Neutrophil (primary cell): Measurements from ENCODE around the gene FARP2.
"Not testable (repeated sequence)": the region's sequence is repeated elsewhere in the genome, so short reads cannot be mapped to it uniquely, and the experiment has no call there.

Experiments
- H3K27ac ChIP-seq: fragments of 200-600 bp; sonication (generic); 2 replicates; pipeline ENCODE4 v1.5.1; 2016; ENCODE audit warnings: mild to moderate bottlenecking, moderate library complexity
- H3K27me3 ChIP-seq: fragments of 200-600 bp; sonication (generic); 2 replicates; pipeline ENCODE4 v1.6.0; 2016; ENCODE audit warnings: mild to moderate bottlenecking
- H3K36me3 ChIP-seq: fragments of 200-600 bp; sonication (generic); 2 replicates; pipeline ENCODE4 v1.5.1; 2017
- H3K4me1 ChIP-seq, 2 experiments: fragments of 200-600 bp in 1 of 2; sonication (generic) in 1 of 2; 1 replicate in 1 of 2; 2 replicates in 1 of 2; pipeline versions ENCODE4 v1.5.1 to v1.6.1; 2013 to 2016; ENCODE audit warnings: low read depth in 1 of 2, low read length in 1 of 2, mild to moderate bottlenecking in 1 of 2, moderate library complexity in 1 of 2; ENCODE audit not compliant: control insufficient read depth in 1 of 2, insufficient read depth in 1 of 2
- H3K4me3 ChIP-seq, 2 experiments: fragments of 200-600 bp in 1 of 2; sonication (generic) in 1 of 2; 1 replicate in 1 of 2; 2 replicates in 1 of 2; pipeline ENCODE4 v1.5.1; 2013 to 2016; ENCODE audit warnings: low read depth in 1 of 2, low read length in 1 of 2, mild to moderate bottlenecking in 1 of 2, moderate library complexity in 1 of 2
- H3K9me3 ChIP-seq: fragments of 200-600 bp; sonication (generic); 2 replicates; pipeline ENCODE4 v1.5.1; 2016
- TF ChIP-seq, protein P1 (sequence below): fragments of 200-600 bp; sonication (generic); IDR thresholded peaks from 2 replicates; pipeline ENCODE4 v1.5.1; 2016; ENCODE audit warnings: antibody characterized with exemption

Gene FARP2

DNA sequence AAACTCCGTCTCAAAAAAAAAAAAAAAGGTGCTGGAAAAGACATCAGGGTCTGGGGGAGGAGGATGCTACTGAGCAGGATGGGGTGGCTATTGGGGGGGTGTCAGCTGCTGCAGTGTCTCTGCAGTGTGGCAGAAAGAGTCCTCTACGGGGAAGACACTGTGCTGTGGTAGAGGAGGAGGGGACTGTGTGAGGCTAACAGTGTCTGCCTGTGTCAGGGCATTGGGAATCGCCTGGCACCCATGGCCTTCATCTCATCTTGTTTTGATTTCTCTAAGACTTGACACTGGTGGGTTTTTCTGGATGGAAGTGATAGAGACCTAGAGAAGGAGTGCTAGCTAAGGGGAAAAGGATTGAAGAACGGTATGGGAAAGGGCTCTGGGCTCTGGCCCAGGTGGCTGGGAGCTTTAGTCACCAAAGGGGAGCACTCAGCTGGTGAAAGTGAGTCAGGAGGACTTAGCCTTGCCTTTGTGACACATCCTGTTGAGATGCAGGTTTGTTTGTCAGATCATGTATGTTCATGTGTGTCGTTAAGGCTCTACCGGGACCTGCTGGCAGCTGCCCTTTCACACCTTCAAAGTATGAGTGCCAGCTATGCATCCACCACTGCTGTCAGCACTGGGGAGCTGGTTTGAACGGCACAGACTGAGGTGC is 58.0 kb downstream of the FARP2 start:
- no peak overlapping the region for H3K27ac ChIP-seq
- peaks cover 47% of the 10 kb centered on the region for H3K36me3 ChIP-seq
- H3K9me3 ChIP-seq, result no peaks in the 10 kb centered on the region
- H3K27me3 ChIP-seq, result no peaks in the 10 kb centered on the region
- TF ChIP-seq, protein P1, sequence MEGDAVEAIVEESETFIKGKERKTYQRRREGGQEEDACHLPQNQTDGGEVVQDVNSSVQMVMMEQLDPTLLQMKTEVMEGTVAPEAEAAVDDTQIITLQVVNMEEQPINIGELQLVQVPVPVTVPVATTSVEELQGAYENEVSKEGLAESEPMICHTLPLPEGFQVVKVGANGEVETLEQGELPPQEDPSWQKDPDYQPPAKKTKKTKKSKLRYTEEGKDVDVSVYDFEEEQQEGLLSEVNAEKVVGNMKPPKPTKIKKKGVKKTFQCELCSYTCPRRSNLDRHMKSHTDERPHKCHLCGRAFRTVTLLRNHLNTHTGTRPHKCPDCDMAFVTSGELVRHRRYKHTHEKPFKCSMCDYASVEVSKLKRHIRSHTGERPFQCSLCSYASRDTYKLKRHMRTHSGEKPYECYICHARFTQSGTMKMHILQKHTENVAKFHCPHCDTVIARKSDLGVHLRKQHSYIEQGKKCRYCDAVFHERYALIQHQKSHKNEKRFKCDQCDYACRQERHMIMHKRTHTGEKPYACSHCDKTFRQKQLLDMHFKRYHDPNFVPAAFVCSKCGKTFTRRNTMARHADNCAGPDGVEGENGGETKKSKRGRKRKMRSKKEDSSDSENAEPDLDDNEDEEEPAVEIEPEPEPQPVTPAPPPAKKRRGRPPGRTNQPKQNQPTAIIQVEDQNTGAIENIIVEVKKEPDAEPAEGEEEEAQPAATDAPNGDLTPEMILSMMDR, result no peak
- H3K4me3 ChIP-seq, result no peak overlapping the region
- H3K4me1 ChIP-seq, result no peaks in the 10 kb centered on the region

DNA sequence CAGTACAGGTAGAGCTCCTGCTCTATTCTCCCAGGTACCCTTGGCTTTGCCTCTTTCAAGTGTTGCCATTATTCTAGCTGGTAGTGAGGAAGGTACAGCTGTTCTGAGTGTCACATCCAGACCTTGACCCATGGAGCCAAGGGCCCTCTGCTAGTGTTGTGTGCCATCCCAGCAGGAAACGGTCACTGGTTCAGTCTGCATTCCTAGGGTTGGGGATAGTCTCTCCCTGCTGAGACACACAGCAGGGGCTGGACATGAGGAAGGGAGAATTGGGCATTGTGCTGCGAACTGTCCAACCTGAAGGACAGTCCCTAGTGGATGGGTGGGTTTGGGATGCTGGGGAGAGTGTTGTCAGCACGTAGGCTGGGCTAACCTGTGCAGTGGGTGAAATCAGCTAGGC is 59.1 kb downstream of the FARP2 start:
- H3K4me3 ChIP-seq, result no peak overlapping the region
- H3K36me3 ChIP-seq, result peaks cover 47% of the 10 kb centered on the region
- no peaks in the 10 kb centered on the region for H3K9me3 ChIP-seq
- no peaks in the 10 kb centered on the region for H3K4me1 ChIP-seq
- no peaks in the 10 kb centered on the region for H3K27me3 ChIP-seq
- TF ChIP-seq, protein P1, result no peak
- no peak overlapping the region for H3K27ac ChIP-seq

DNA sequence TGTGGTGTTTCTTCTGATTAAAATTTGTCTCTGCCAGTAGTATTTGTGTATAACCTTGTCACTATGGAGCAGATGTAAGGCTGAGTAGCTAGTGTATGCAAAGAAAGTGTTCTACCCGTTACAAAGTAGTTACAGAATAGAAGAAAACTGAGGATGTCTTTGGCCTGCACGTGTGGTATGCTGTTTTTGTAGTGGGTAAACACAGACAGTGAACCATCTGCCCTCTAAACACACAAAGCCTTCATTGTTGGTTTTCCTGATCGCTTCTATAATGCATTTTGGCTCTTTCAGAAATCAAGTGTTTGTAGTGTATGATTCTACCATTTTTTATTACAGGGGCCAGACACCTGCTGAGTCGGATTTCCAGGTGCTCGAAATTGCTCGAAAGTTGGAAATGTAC is 61.5 kb downstream of the FARP2 start:
- Histone ChIP-seq H3K36me3 (peaks cover 27% of the 10 kb centered on the region), H3K4me1 (no peaks in the 10 kb centered on the region), H3K4me3 (no peak overlapping the region), H3K27ac (no peak overlapping the region), H3K9me3 (no peaks in the 10 kb centered on the region), H3K27me3 (no peaks in the 10 kb centered on the region)
- TF ChIP-seq, protein P1, result no peak

DNA sequence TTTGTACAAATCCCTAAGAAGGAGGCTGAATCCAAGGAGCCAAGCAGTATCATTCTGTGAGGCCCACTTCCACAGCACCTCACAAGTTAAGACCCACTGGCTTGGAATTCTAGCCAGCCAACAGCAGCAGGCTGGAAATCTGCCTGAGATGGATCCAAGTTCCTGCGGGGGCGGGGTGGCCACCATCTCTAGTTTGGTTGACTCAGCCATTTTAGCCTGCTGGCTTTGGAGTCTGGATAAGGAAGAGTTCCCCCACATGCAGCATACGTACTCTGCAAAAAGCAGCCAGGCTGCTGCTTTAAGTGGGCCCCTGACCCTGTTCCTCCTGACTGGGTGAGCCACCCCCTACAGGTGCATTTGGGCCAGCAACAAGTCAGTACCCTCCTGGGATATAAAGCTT is 65.2 kb downstream of the FARP2 start:
- H3K4me3 ChIP-seq, result no peak overlapping the region
- no peak overlapping the region for H3K27ac ChIP-seq
- no peaks in the 10 kb centered on the region for H3K4me1 ChIP-seq
- no peaks in the 10 kb centered on the region for H3K27me3 ChIP-seq
- H3K9me3 ChIP-seq, result peaks cover 3% of the 10 kb centered on the region
- TF ChIP-seq, protein P1, result no peak
- H3K36me3 ChIP-seq, result peaks cover 9% of the 10 kb centered on the region

DNA sequence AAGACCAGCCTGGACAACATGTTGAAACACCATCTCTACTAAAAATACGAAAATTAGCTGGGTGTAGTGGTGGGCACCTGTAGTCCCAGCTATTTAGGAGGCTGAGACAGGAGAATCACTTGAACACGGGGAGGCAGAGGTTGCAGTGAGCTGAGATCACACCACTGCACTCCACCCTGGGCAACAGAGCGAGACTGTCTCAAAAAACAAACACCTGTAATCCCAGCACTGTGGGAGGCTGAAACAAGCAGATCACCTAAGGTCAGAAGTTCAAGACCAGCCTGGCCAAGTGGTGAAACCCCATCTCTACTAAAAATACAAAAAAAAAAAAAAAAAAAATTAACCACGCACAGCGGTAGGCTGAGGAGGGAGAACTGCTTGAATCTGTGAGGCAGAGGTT is 65.9 kb downstream of the FARP2 start:
- not testable (repeated sequence) for H3K9me3 ChIP-seq, H3K27me3 ChIP-seq, H3K36me3 ChIP-seq, H3K27ac ChIP-seq, H3K4me3 ChIP-seq, H3K4me1 ChIP-seq

DNA sequence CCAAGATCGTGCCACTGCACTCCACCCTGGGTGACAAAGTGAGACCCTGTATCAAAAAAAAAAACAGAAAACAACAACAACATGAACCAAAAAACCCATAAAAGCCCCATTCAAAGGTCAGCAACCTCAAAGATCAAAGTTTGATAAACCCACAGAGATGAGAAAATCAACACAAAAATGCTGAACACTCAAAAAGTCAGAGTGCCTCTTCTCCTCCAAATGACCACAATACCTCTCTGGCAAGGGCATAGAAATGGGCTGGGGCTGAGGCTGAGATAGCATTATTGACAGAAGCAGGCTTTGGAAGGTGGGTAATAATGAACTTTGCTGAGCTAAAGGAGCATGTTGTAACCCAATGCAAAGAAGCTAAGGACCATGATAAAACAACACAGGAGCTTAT is 66.3 kb downstream of the FARP2 start:
- Histone ChIP-seq H3K27me3 (no peaks in the 10 kb centered on the region), H3K27ac (no peak overlapping the region), H3K4me1 (no peaks in the 10 kb centered on the region), H3K36me3 (peaks cover 9% of the 10 kb centered on the region), H3K4me3 (no peak overlapping the region), H3K9me3 (peaks cover 3% of the 10 kb centered on the region)
- TF ChIP-seq, protein P1, result no peak

DNA sequence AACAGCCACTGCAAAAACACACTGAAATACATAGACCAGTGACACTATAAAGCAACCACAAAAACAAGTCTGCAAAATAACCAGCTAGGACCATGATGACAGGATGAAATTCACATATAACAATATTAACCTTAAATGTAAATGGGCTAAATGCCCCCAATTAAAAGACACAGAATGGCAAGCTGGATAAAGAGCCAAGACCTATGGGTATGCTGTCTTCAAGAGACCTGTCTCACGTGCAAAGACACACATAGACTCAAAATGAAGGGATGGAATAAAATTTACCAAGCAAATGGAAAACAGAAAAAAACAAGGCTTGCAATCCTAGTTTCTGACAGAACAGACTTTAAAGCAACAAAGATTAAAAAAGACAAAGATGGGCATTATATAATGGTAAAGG is 67.4 kb downstream of the FARP2 start:
- not testable (repeated sequence) for H3K4me1 ChIP-seq, H3K4me3 ChIP-seq, H3K36me3 ChIP-seq, H3K9me3 ChIP-seq, H3K27me3 ChIP-seq, H3K27ac ChIP-seq
